Endothelial cell of umbilical vein (primary cell): Measurements from ENCODE around the gene CTBP2. TPM values are rescaled to one million over a fixed set of nuclear protein-coding genes. Genes with fewer than 3 reads are reported as not detected.
A peak's percentile ranks its signal among the peaks of the same experiment; 100 is the strongest.

Source experiments
- BruUV-seq: library from RNA; stranded (reverse); fragments of 400-500 nt; replicated peaks from 2 replicates; lab custom pipeline; 2021; lab: Mats Ljungman, UMichigan
- CTCF ChIA-PET: fragments of 300-600, 350-600 bp; sonication (Branson Sonifier 250); formaldehyde crosslinking; loops from one replicate; lab custom pipeline; 2021; ENCODE audit warnings: antibody characterized with exemption, inconsistent platforms; lab: Charles Lee
- POLR2A ChIA-PET: fragments of 300-600, 350-600 bp; sonication (Branson Sonifier 250); formaldehyde crosslinking; loops from one replicate; lab custom pipeline; 2021; ENCODE audit warnings: antibody characterized with exemption, inconsistent platforms; lab: Charles Lee
- DNase-seq: peaks from one replicate; pipeline ENCODE4 v3.0.0-alpha.2; 2011; ENCODE audit warnings: low read depth, low spot score
- FAIRE-seq: peaks from 2 replicates; lab custom pipeline; 2011; peaks lifted over from hg19 to GRCh38; lab: Jason Lieb, UNC
- H2AFZ ChIP-seq: 2 replicates; pipeline ENCODE4 v1.6.0; 2012; ENCODE audit warnings: low read depth, low read length, control low read depth, inconsistent platforms
- H3K27ac ChIP-seq: 2 replicates; pipeline ENCODE4 v1.5.1; 2011; ENCODE audit warnings: low read depth, mild to moderate bottlenecking, control low read depth, low read length, moderate library complexity; ENCODE audit not compliant: insufficient read depth
- H3K27me3 ChIP-seq, 2 experiments: 2 replicates each; pipeline versions ENCODE4 v1.6.0 to v1.6.1; 2011; ENCODE audit warnings: low read length in 2 of 2, mixed read lengths in 1 of 2; ENCODE audit not compliant: control insufficient read depth in 2 of 2, insufficient read depth in 2 of 2
- H3K36me3 ChIP-seq, 2 experiments: 2 replicates in 1 of 2; 3 replicates in 1 of 2; pipeline ENCODE4 v1.5.1; 2011; ENCODE audit warnings: low read length in 2 of 2, mild to moderate bottlenecking in 1 of 2, moderate library complexity in 1 of 2; ENCODE audit not compliant: control insufficient read depth in 2 of 2, insufficient read depth in 2 of 2; ENCODE audit errors: extremely low read depth in 1 of 2
- H3K4me1 ChIP-seq: 3 replicates; pipeline ENCODE4 v1.5.1; 2011; ENCODE audit warnings: mild to moderate bottlenecking, low read length; ENCODE audit not compliant: control insufficient read depth, insufficient read depth; ENCODE audit errors: extremely low read depth
- H3K4me2 ChIP-seq: 2 replicates; pipeline ENCODE4 v1.6.1; 2011; ENCODE audit warnings: low read length, control low read depth, mixed read lengths; ENCODE audit not compliant: insufficient read depth
- H3K4me3 ChIP-seq, 3 experiments: fragments of 200-600 bp in 1 of 3; sonication (generic), shearing (Covaris generic) in 1 of 3; replicated peaks in 1 of 3; 2 replicates each; pipeline ENCODE4 v1.5.1; 2011 to 2016; ENCODE audit warnings: control low read depth in 3 of 3, low read length in 3 of 3, mild to moderate bottlenecking in 2 of 3, inconsistent platforms in 1 of 3, low read depth in 1 of 3, moderate library complexity in 1 of 3; ENCODE audit not compliant: insufficient read depth in 1 of 3
- H3K79me2 ChIP-seq: 2 replicates; pipeline ENCODE4 v1.6.0; 2012; ENCODE audit warnings: low read length, inconsistent platforms; ENCODE audit not compliant: control insufficient read depth, insufficient read depth
- H3K9ac ChIP-seq: replicated peaks from 2 replicates; pipeline ENCODE3; 2011; ENCODE audit warnings: low read length, control low read depth; ENCODE audit not compliant: insufficient read depth; ENCODE audit errors: extremely low read depth
- H3K9me1 ChIP-seq: replicated peaks from 3 replicates; pipeline ENCODE4 v1.6.0; 2011; ENCODE audit warnings: mild to moderate bottlenecking, low read length; ENCODE audit not compliant: control insufficient read depth, insufficient read depth; ENCODE audit errors: extremely low read depth
- H3K9me3 ChIP-seq: replicated peaks from 2 replicates; pipeline ENCODE4 v1.5.1; 2012; ENCODE audit warnings: low read length, inconsistent platforms; ENCODE audit not compliant: control insufficient read depth, insufficient read depth
- H4K20me1 ChIP-seq: replicated peaks from 2 replicates; pipeline ENCODE3; 2011; ENCODE audit warnings: mild to moderate bottlenecking, low read length; ENCODE audit not compliant: control insufficient read depth, insufficient read depth; ENCODE audit errors: extremely low read depth
- CTCF ChIP-seq, 2 donors: IDR thresholded peaks; 1 replicate in 1 of 2; 2 replicates in 1 of 2; pipeline ENCODE4 v1.5.1; 2011; ENCODE audit warnings: low read length in 2 of 2, mild to moderate bottlenecking in 2 of 2, moderate library complexity in 2 of 2, control low read depth in 1 of 2, inconsistent platforms in 1 of 2, low read depth in 1 of 2; ENCODE audit not compliant: insufficient read depth in 1 of 2; ENCODE audit errors: extremely low read depth in 1 of 2
- EZH2 ChIP-seq: IDR thresholded peaks from 2 replicates; pipeline ENCODE4 v1.6.1; 2012; ENCODE audit warnings: borderline replicate concordance, low read depth, mild to moderate bottlenecking, moderate library complexity, low read length, inconsistent platforms; ENCODE audit not compliant: severe bottlenecking
- FOS ChIP-seq: IDR thresholded peaks from 2 replicates; pipeline ENCODE4 v1.6.1; 2011; ENCODE audit warnings: mild to moderate bottlenecking, low read length, moderate library complexity, borderline replicate concordance; ENCODE audit not compliant: insufficient read depth
- GATA2 ChIP-seq: IDR thresholded peaks from 2 replicates; pipeline ENCODE4 v1.7.0; 2011; ENCODE audit warnings: low read depth, mild to moderate bottlenecking, moderate library complexity, mixed read lengths, low read length; ENCODE audit not compliant: insufficient read length, insufficient read depth
- JUN ChIP-seq: IDR thresholded peaks from 2 replicates; pipeline ENCODE4 v1.6.1; 2011; ENCODE audit warnings: borderline replicate concordance, low read depth; ENCODE audit not compliant: insufficient read length, insufficient read depth
- MAX ChIP-seq: IDR thresholded peaks from 2 replicates; pipeline ENCODE4 v1.6.1; 2011; ENCODE audit not compliant: insufficient read depth, insufficient read length
- MYC ChIP-seq: IDR thresholded peaks from one replicate; pipeline ENCODE4 v1.6.1; 2011; ENCODE audit warnings: mild to moderate bottlenecking, low read depth, low read length
- POLR2A ChIP-seq: IDR thresholded peaks from 2 replicates; pipeline ENCODE4 v1.6.1; 2012; ENCODE audit warnings: low read depth, mild to moderate bottlenecking, control low read depth, low read length
- POLR2AphosphoS5 ChIP-seq: IDR thresholded peaks from 2 replicates; pipeline ENCODE4 v1.6.1; 2012; ENCODE audit warnings: low read depth, mild to moderate bottlenecking, control low read depth, low read length, moderate library complexity; ENCODE audit not compliant: insufficient read depth
- dilution Hi-C: fragments of 300-500 bp; cut with MboI; formaldehyde crosslinking; loops from one replicate; pipeline ENCODE4 v1.15.0; 2019; ENCODE audit warnings: low sequenced_read_pairs; ENCODE audit not compliant: extremely low pct_ligation_motif_present
- intact Hi-C: fragments of 100-400 bp; cut with micrococcal nuclease; formaldehyde crosslinking; loops from one replicate; pipeline ENCODE4 v1.10.0; 2022
- polyA plus RNA-seq, 4 experiments: library from polyadenylated mRNA; depleted of rRNA in 3 of 4; stranded (reverse) in 3 of 4; unstranded in 1 of 4; fragments of >200 nt; gene quantifications; 2 replicates each; pipeline versions ENCODE4 v1.2.1 to v1.2.3, GENCODE V29; 2011 to 2012; ENCODE audit warnings: missing spikeins in 1 of 4
- total RNA-seq: library from RNA; stranded (reverse); gene quantifications from 2 replicates; pipeline ENCODE4 v1.2.3, GENCODE V29; 2021

The CTBP2 gene
- total and polyA plus RNA-seq, 2 donors (not counting 3 experiments of a cell fraction or from before 2014, with no cell fraction given) = 118 to 128 TPM

- H3K4me1 ChIP-seq = peaks cover 51% of the 10 kb centered on the region
- TF ChIP-seq POLR2AphosphoS5 (no peak), FOS (no peak), POLR2A (no peak)
- peak overlapping the region; percentile 76 for H3K9ac ChIP-seq
- ChIA-PET POLR2A (no interaction called here), CTCF (interaction anchor here (0.9 to 2.3 kb wide), 7 partner anchors 15 to 612 kb away, joined by 3 to 13 read pairs (median 4); no protein-coding TSS in a partner anchor)
- peaks cover 2 to 17% of the 10 kb centered on the region in 2 experiments for H3K36me3 ChIP-seq
- no TSS peak for BruUV-seq
- no peak overlapping the region for H3K4me3 ChIP-seq
- FAIRE-seq (no peak), DNase-seq (peak; percentile 21)
- no peaks in the 10 kb centered on the region for H3K9me3 ChIP-seq
- H4K20me1 ChIP-seq = no peaks in the 10 kb centered on the region
- H3K9me1 ChIP-seq = no peaks in the 10 kb centered on the region
- H3K4me2 ChIP-seq = peak overlapping the region; percentile 39
- no peaks in the 10 kb centered on the region for H3K27me3 ChIP-seq
- dilution Hi-C loops (no loop called here), intact Hi-C loops (no loop called here)
- H3K27ac ChIP-seq = peak overlapping the region; percentile 91
- no peak overlapping the region for H2AFZ ChIP-seq
- H3K79me2 ChIP-seq = peaks cover 71% of the 10 kb centered on the region
These were observed 76.8 kb downstream of the CTBP2 start for GRCh38 chr10:125083576-125083920.

GRCh38 chr10:125082881-125083575 lies 77.3 kb downstream of the CTBP2 start:
- peak overlapping the region; percentile 76 for H3K9ac ChIP-seq
- ChIA-PET CTCF (interaction anchor here (1.2 to 2.3 kb wide), 5 partner anchors 14 to 61 kb away, joined by 3 to 13 read pairs (median 4); no protein-coding TSS in a partner anchor), POLR2A (no interaction called here)
- dilution Hi-C loops (no loop called here), intact Hi-C loops (no loop called here)
- H3K4me3 ChIP-seq = no peak overlapping the region
- peaks cover 68% of the 10 kb centered on the region for H3K79me2 ChIP-seq
- peaks cover 2 to 15% of the 10 kb centered on the region in 2 experiments for H3K36me3 ChIP-seq
- H3K9me3 ChIP-seq = no peaks in the 10 kb centered on the region
- H4K20me1 ChIP-seq = no peaks in the 10 kb centered on the region
- H3K4me1 ChIP-seq = peaks cover 51% of the 10 kb centered on the region
- BruUV-seq = no TSS peak
- H3K4me2 ChIP-seq = peak overlapping the region; percentile 39
- no peak overlapping the region for H2AFZ ChIP-seq
- no peak for TF ChIP-seq POLR2AphosphoS5
- no peak for TF ChIP-seq MAX
- TF ChIP-seq POLR2A = no peak
- TF ChIP-seq CTCF (IDR thresholded peaks at IDR 0.05; ENCODE audit: extremely low read depth in 1 of 2, insufficient read depth in 1 of 2, low read depth in 1 of 2, low read length in 2 of 2) = no peak
- no peak for TF ChIP-seq FOS
- no peak for TF ChIP-seq GATA2
- TF ChIP-seq EZH2 = no peak
- TF ChIP-seq JUN = no peak
- no peak for TF ChIP-seq MYC
- H3K9me1 ChIP-seq = no peaks in the 10 kb centered on the region
- DNase-seq = no peak
- FAIRE-seq = no peak
- peak overlapping the region; percentile 91 for H3K27ac ChIP-seq
- H3K27me3 ChIP-seq = no peaks in the 10 kb centered on the region
